ENCODE results near the gene METTL4. TPM values are rescaled to one million over a fixed set of nuclear protein-coding genes. Genes with fewer than 3 reads are reported as not detected.
"Not testable (repeated sequence)": the region's sequence is repeated elsewhere in the genome, so short reads cannot be mapped to it uniquely, and the experiment has no call there.

METTL4 gene
- total RNA-seq, 2 experiments from 2014 or later, result 12.8 to 22.0 TPM

DNA sequence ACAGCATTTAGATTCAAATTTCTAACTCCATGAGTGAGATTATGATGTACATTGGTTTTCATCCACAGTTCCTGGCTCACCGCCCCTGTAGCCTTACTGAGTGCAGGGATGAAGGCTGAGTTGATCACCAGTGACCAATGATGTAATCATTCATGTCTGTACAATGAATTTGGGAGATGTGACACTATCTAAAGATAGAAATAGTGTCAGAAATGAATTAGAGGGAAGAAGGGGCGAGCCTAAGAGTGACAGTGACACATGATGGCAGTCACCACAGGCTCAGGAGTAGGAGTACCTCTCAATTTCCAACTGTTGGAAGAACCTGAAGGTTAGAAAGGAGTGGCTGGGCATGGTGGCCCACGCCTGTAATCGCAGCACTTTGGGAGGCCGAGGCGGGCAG is 3.2 kb downstream of the METTL4 start:
- Mint-ChIP-seq H3K36me3 (ENCODE audit: low read depth) (peaks cover 41% of the 10 kb centered on the region), H3K9me3 (ENCODE audit: low read depth) (no peaks in the 10 kb centered on the region), H3K27ac (no peak overlapping the region), H3K4me1 (peaks cover 51% of the 10 kb centered on the region), H3K4me3 (no peak overlapping the region), H3K27me3 (no peaks in the 10 kb centered on the region)
- ChIA-PET CTCF (interaction anchor here (0.7 to 1.8 kb wide), 2 partner anchors 21 to 23 kb away, joined by 3 to 5 read pairs; no protein-coding TSS in a partner anchor), POLR2A (interaction anchor here (0.7 kb wide), 1 partner anchor 42 kb away, joined by 4 read pairs; no protein-coding TSS in a partner anchor)
- DNase-seq (no peak), ATAC-seq (no peak)
- intact Hi-C loops (cut with DNase I, micrococcal nuclease), result no loop called here

DNA sequence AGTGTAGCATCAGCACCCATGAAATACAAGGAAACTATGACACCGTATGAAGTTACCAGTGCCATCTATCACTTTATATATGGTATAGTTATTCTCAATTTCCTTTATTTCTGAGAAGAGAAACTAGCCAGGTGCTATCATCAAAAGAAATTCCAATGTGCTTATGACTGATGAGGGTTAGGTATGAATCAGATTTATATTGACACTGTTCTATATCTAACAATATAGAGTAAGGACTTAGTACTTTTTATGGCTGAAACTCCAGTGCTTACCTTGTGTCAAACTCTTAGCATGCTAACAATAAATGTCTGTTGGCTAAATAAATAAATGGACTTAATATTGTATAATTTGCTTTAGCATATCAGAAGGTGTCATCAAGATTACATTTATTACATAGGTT is 6.9 kb downstream of the METTL4 start:
- H3K27ac Mint-ChIP-seq, result no peak overlapping the region
- no peaks in the 10 kb centered on the region for H3K9me3 Mint-ChIP-seq (ENCODE audit: low read depth)
- ATAC-seq (peak; percentile 63), DNase-seq (no peak)
- ChIA-PET CTCF (no interaction called here), POLR2A (no interaction called here)
- H3K36me3 Mint-ChIP-seq (ENCODE audit: low read depth), result peaks cover 32% of the 10 kb centered on the region
- intact Hi-C loops (cut with DNase I, micrococcal nuclease), result no loop called here
- H3K27me3 Mint-ChIP-seq, result no peaks in the 10 kb centered on the region
- no peak overlapping the region for H3K4me3 Mint-ChIP-seq
- peaks cover 34% of the 10 kb centered on the region for H3K4me1 Mint-ChIP-seq

DNA sequence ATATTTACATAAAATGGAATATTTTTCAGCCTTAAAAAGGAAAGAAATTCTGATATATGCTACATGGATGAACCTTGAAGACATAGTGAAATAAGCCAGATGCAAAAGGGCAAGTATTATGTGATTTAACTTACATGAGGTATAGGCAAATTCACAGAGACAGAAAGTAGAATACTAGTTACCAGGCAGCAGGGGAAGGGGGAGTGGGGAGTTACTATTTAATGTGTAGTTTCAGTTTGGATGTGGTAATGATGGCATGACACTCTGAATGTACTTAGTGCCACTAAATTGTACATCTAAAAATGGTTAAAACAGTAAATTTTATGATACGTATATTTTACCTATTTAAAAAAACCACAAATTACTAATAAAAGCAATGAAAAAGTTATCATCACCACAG is 12.1 kb downstream of the METTL4 start:
- no peaks in the 10 kb centered on the region for H3K4me1 Mint-ChIP-seq
- CTCF ChIA-PET, result no interaction called here
- no peak overlapping the region for H3K4me3 Mint-ChIP-seq
- H3K27me3 Mint-ChIP-seq, result no peaks in the 10 kb centered on the region
- peaks cover 14% of the 10 kb centered on the region for H3K36me3 Mint-ChIP-seq (ENCODE audit: low read depth)
- POLR2A ChIA-PET, result no interaction called here
- no peaks in the 10 kb centered on the region for H3K9me3 Mint-ChIP-seq (ENCODE audit: low read depth)
- no peak overlapping the region for H3K27ac Mint-ChIP-seq
- DNase-seq (no peak), ATAC-seq (no peak)
- intact Hi-C loops (cut with DNase I, micrococcal nuclease), result no loop called here

DNA sequence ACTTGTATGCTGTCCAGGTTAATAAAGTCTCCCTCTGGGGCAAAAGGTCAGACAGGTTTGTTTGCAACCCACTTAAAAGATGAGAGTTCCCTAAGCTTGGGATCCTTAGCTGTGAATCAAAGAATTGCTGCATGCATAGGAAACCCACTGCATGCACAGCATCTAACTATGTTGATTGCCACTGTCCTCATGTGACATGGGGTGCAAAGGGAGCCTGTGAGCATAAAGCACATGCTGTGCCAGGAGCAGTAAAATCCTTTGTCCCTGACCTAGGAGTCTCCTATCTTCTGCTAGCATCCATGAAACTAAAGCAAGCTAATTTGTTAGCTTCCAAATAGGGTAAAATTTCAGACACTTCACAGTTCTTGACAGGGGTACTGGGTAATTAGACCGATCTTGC is 13.8 kb downstream of the METTL4 start:
- no peak for ATAC-seq
- H3K27me3 Mint-ChIP-seq, result no peaks in the 10 kb centered on the region
- no peak for DNase-seq
- no peaks in the 10 kb centered on the region for H3K9me3 Mint-ChIP-seq (ENCODE audit: low read depth)
- no peak overlapping the region for H3K4me3 Mint-ChIP-seq
- no peak overlapping the region for H3K27ac Mint-ChIP-seq
- CTCF ChIA-PET, result interaction anchor here (0.7 to 3.0 kb wide), 2 partner anchors 10 to 33 kb away, joined by 3 to 15 read pairs; no protein-coding TSS in a partner anchor
- intact Hi-C loops (cut with DNase I, micrococcal nuclease), result no loop called here
- POLR2A ChIA-PET, result interaction anchor here (1.2 kb wide), 1 partner anchor 15 kb away, joined by 3 read pairs; no protein-coding TSS in a partner anchor
- H3K4me1 Mint-ChIP-seq, result no peaks in the 10 kb centered on the region
- H3K36me3 Mint-ChIP-seq (ENCODE audit: low read depth), result peaks cover 12% of the 10 kb centered on the region

DNA sequence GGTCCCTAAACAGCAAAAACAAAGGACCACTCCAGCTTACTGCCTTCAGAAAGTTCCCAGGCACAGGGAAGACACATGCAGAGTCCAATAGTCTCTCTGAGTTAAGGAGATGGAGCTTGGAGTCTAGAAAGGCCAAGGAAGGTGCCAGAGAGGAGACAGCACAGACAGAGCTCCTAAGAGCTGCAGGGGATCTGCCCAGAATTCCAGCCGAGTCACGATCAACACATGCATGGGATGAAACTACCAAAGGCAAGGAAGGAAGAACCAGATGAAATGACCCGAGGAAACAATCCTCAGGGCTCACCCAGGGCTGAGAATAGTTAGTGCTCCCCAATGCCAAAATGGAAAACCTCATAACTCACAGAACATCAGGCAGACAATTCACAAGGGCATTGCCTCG is 15.4 kb downstream of the METTL4 start:
- ATAC-seq (no peak), DNase-seq (no peak)
- intact Hi-C loops (cut with DNase I, micrococcal nuclease), result no loop called here
- Mint-ChIP-seq H3K9me3 (ENCODE audit: low read depth) (no peaks in the 10 kb centered on the region), H3K27me3 (no peaks in the 10 kb centered on the region), H3K27ac (no peak overlapping the region), H3K4me3 (no peak overlapping the region), H3K36me3 (ENCODE audit: low read depth) (peaks cover 17% of the 10 kb centered on the region), H3K4me1 (no peaks in the 10 kb centered on the region)
- POLR2A ChIA-PET, result no interaction called here
- CTCF ChIA-PET, result interaction anchor here (0.6 to 3.0 kb wide), 4 partner anchors 9 to 335 kb away, joined by 3 to 15 read pairs (median 4); no protein-coding TSS in a partner anchor

DNA sequence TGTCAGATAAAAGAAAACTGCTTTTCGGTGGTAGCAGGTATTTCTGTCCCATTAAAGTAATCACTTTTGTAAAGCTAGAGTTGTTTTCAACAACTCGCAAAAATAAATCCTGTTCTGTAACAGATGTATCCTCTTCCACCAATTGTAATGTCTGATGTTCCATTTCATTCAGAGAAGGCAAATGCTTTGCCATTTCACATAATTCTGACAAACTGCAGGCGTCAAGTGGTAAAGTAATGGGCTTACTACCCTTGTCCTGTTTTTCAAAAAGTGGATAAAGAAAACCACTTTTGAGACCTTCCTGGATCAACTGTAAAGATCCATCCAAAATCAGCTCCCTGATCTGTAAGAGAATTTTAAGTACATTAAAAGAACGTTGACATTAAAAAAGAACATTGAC is 16.6 kb downstream of the METTL4 start:
- Mint-ChIP-seq H3K36me3 (ENCODE audit: low read depth) (peaks cover 23% of the 10 kb centered on the region), H3K27ac (no peak overlapping the region), H3K9me3 (ENCODE audit: low read depth) (no peaks in the 10 kb centered on the region), H3K27me3 (no peaks in the 10 kb centered on the region), H3K4me1 (no peaks in the 10 kb centered on the region), H3K4me3 (no peak overlapping the region)
- ChIA-PET POLR2A (no interaction called here), CTCF (interaction anchor here (0.8 to 1.6 kb wide), 4 partner anchors 11 to 219 kb away, joined by 3 to 7 read pairs (median 4); no protein-coding TSS in a partner anchor)
- intact Hi-C loops (cut with DNase I, micrococcal nuclease), result no loop called here
- no peak for DNase-seq
- ATAC-seq, result no peak

DNA sequence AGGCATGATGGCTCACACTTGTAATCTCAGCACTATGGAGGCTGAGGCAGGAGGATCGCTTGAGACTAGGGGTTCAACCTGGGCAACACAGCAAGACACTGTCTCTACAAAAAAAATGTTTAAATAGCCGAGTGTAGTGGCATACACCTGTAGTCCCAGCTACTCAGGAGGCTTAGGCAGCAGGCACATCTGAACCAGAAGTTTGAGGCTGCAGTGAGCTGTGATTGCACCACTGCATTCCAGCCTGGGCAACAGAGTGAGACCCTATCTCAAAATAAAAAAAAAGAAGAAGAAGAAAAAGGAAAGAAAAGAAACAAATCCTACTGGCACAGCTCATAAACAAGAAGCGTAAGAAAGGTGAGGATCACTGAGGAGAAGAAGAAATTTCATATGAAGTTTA is 19.9 kb downstream of the METTL4 start:
- Mint-ChIP-seq H3K4me1 (peaks cover 7% of the 10 kb centered on the region), H3K9me3 (ENCODE audit: low read depth) (no peaks in the 10 kb centered on the region), H3K36me3 (ENCODE audit: low read depth) (peaks cover 31% of the 10 kb centered on the region), H3K27ac (no peak overlapping the region), H3K27me3 (no peaks in the 10 kb centered on the region), H3K4me3 (no peak overlapping the region)
- ATAC-seq, result no peak
- DNase-seq, result no peak
- POLR2A ChIA-PET, result no interaction called here
- intact Hi-C loops (cut with DNase I, micrococcal nuclease), result no loop called here
- CTCF ChIA-PET, result interaction anchor here (0.7 to 1.0 kb wide), 2 partner anchors 10 to 225 kb away, joined by 3 to 4 read pairs; no protein-coding TSS in a partner anchor

DNA sequence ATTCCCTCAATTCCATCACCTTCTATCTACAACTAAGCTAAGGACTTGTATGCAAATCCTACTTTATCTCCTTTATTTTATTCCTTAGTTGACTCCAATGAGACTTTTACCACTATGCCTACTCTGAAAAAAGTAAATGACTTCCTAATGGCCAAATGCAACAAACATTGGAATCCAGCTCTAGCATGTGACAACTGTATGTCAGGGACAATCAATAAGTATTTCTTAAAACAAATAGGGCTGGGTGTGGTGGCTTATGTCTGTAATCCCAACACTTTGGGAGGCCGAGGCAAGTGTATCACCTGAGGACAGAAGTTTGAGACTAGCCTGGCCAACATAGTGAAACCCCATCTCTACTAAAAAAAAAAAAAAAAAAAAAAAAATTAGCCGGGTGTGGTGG is 21.8 kb downstream of the METTL4 start:
- ChIA-PET POLR2A (no interaction called here), CTCF (interaction anchor here (0.7 to 5.5 kb wide), 3 partner anchors 15 to 855 kb away, joined by 3 to 44 read pairs (median 3); no protein-coding TSS in a partner anchor)
- DNase-seq (no peak), ATAC-seq (no peak)
- H3K27ac Mint-ChIP-seq, result no peak overlapping the region
- intact Hi-C loops (cut with DNase I, micrococcal nuclease), result no loop called here
- H3K9me3 Mint-ChIP-seq (ENCODE audit: low read depth), result no peaks in the 10 kb centered on the region
- H3K4me1 Mint-ChIP-seq, result peaks cover 7% of the 10 kb centered on the region
- peaks cover 26% of the 10 kb centered on the region for H3K36me3 Mint-ChIP-seq (ENCODE audit: low read depth)
- H3K4me3 Mint-ChIP-seq, result no peak overlapping the region
- H3K27me3 Mint-ChIP-seq, result no peaks in the 10 kb centered on the region

DNA sequence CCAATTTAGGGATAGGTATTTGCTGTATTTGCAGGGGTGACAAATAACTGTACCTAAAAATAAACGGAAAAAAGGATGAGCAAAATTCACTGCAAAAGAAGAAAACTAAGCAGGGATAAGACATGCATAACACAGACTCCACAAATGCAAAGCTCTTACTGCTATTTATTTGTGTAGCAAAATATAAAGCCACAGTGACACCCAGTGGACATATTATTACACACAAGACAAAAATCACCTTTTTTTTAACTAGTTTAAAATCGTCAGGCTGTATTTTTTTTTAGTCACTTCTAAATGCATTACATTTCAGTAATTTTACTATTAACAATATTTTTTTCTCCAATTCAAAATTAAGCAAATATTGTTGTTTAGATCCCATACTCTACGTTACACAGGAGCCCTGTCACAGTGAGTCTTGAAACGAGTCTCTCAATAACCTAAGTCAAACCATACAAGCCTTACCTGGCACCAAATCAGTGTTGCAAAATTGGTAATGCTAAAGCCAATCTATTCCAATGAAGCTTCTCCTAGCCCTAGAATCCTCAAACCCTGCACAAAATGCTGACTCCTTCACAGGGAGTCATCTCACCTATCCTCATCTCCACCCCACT is 23.7 kb downstream of the METTL4 start:
- Mint-ChIP-seq H3K36me3 (ENCODE audit: low read depth) (peaks cover 24% of the 10 kb centered on the region), H3K27me3 (no peaks in the 10 kb centered on the region), H3K9me3 (ENCODE audit: low read depth) (no peaks in the 10 kb centered on the region), H3K4me1 (peaks cover 7% of the 10 kb centered on the region), H3K27ac (no peak overlapping the region), H3K4me3 (no peak overlapping the region)
- CTCF ChIA-PET, result interaction anchor here (0.6 to 5.5 kb wide), 17 partner anchors 8 to 575 kb away, joined by 3 to 44 read pairs (median 4); no protein-coding TSS in a partner anchor
- intact Hi-C loops (cut with DNase I, micrococcal nuclease), result loop anchor here (1.0 to 2.0 kb wide), 2 partner anchors 210 to 211 kb away; no protein-coding TSS in a partner anchor
- ATAC-seq (peak; percentile 58), DNase-seq (no peak)
- POLR2A ChIA-PET, result no interaction called here

DNA sequence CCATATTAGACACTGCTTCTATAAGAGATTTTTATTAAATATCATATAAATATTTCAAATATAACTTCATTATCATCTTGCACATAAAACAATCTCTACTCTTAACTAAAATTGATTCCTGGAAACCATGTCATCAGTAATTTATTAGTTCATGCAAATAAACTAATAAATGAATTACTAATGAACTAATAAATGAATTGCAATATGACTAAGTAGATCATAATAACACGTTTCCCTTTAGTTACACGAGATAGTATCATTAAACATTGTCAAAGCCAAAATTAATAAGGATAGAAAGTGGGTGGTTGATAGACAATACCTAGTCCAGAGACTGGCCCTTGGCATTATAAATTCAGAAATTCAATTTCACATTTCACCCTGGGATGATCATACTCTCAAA is 26.1 kb downstream of the METTL4 start:
- H3K27ac Mint-ChIP-seq, result no peak overlapping the region
- intact Hi-C loops (cut with DNase I, micrococcal nuclease), result no loop called here
- CTCF ChIA-PET, result interaction anchor here (0.6 to 5.5 kb wide), 3 partner anchors 82 to 438 kb away, joined by 3 to 44 read pairs (median 4); no protein-coding TSS in a partner anchor
- POLR2A ChIA-PET, result no interaction called here
- H3K27me3 Mint-ChIP-seq, result no peaks in the 10 kb centered on the region
- no peaks in the 10 kb centered on the region for H3K9me3 Mint-ChIP-seq (ENCODE audit: low read depth)
- H3K4me3 Mint-ChIP-seq, result no peak overlapping the region
- peaks cover 7% of the 10 kb centered on the region for H3K4me1 Mint-ChIP-seq
- DNase-seq (no peak), ATAC-seq (no peak)
- H3K36me3 Mint-ChIP-seq (ENCODE audit: low read depth), result peaks cover 12% of the 10 kb centered on the region

DNA sequence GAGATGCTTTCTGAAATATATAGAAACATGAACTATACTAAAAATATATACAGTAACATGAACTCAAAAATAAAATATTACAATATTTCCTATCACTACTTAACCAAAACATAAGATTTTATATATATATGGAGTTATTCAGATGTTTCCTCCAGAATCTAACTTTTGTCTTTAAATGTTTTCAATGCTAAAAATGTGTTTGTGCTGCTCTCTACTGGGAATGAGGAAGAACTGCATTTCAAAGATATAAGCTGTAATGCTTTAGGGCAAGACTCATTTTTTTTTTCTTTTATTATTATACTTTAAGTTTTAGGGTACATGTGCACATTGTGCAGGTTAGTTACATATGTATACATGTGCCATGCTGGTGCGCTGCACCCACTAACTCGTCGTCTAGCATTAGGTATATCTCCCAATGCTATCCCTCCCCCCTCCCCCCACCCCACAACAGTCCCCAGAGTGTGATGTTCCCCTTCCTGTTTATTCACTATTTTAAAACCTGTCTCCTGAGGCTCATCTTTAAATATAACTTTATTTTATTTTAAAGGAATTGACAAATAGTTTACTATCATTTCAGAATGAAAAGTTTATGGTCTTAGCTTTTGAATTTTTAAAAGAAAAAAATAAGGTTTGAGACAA is 29.3 kb downstream of the METTL4 start:
- ChIA-PET CTCF (interaction anchor here (0.6 to 2.2 kb wide), 30 partner anchors 8 to 1838 kb away, joined by 3 to 17 read pairs (median 3); no protein-coding TSS in a partner anchor), POLR2A (interaction anchor here (0.6 kb wide), 1 partner anchor 15 kb away, joined by 3 read pairs; no protein-coding TSS in a partner anchor)
- not testable (repeated sequence) for H3K27me3 Mint-ChIP-seq; H3K9me3 Mint-ChIP-seq (ENCODE audit: low read depth); H3K4me3 Mint-ChIP-seq; DNase-seq; H3K27ac Mint-ChIP-seq; H3K4me1 Mint-ChIP-seq
- H3K36me3 Mint-ChIP-seq (ENCODE audit: low read depth), result peaks cover 11% of the 10 kb centered on the region
- intact Hi-C loops (cut with DNase I, micrococcal nuclease), result loop anchor here (1.0 to 5.0 kb wide), 5 partner anchors 205 to 1680 kb away; no protein-coding TSS in a partner anchor
- ATAC-seq, result peak; percentile 51

Data from activated CD4-positive, alpha-beta T cell treated with anti-CD3 and anti-CD28 coated beads for 36 hours (primary cell).